Measurements from ENCODE around the gene IZUMO1R.
"Not testable (repeated sequence)": the region's sequence is repeated elsewhere in the genome, so short reads cannot be mapped to it uniquely, and the experiment has no call there.

The IZUMO1R gene

DNA sequence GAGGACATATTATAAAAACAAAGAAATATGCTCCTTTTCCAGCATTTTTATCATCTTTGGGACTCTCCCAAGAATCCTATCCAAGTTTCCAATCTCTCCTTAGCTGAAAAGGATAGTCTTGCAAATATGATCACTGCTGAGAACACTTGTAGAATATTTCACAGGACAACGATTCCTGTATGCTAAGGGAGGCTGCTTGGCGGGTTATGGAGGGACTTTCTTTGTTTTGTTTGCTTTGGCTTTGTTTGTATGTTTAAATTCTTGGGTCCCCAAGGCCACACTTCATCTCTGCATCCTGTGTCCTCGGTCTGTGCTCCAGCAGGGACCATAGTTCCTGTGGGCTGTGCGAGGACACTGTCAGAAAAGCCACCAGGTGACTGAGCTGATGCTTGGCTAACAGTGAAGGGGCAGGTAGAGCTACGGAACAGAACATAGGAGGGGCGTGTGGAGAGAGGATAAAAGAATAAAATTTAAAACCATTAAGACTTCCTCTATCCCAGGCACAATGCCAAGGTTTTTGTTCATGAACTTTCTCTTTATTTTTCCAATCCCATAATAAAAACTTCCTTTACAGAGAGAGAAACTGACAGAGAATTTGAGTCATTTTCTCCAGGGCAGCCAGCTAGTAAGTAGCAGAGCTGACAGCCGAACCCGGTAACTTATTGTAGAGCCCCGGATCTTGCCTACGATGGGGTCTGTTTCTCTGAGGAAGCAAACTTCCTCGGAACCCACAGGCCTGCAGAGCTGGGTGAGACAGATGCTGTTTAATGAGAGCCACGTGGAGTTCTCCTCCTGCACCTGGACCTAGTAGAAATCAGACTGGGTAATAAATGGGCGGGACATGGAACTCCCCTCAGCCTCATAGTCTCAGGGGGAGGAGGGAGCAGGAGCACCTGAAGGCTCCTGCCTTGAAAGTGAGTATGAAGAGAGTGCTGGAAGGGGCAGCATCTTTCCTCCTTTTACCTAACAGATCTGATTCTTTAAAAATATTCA, at the start of gene IZUMO1R:
TSS of gene IZUMO1R (plus strand) at position 615 of the 993 bp plus-strand sequence. CDS start 1,057 bp downstream, outside the sequence.
- no peak for FAIRE-seq
- no peak for DNase-seq (ENCODE audit: low spot score)

DNA sequence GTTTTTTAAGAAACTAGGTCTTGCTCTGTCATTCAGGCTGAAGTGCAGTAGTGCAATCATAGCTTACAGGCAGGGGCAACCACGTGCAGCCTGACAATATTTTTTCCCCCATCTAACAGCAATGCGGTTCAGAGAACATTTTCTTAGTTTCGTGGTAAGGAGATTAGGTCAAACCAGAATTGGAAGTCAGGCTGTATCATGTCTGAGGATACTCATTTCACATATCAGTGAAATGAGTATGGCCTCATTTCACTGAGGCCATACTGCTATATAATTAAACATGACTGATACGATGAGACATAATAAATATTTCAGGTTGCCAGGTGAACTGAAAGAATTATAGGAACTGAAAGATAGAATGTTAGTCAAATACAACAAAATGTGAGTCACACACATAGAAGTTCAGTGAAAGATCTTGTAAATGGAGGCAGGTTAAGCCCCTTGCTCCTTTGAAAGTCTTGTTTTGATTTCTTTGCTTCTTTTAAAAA, 32.5 kb upstream of the IZUMO1R start:
- DNase-seq (ENCODE audit: low spot score), result no peak

DNA sequence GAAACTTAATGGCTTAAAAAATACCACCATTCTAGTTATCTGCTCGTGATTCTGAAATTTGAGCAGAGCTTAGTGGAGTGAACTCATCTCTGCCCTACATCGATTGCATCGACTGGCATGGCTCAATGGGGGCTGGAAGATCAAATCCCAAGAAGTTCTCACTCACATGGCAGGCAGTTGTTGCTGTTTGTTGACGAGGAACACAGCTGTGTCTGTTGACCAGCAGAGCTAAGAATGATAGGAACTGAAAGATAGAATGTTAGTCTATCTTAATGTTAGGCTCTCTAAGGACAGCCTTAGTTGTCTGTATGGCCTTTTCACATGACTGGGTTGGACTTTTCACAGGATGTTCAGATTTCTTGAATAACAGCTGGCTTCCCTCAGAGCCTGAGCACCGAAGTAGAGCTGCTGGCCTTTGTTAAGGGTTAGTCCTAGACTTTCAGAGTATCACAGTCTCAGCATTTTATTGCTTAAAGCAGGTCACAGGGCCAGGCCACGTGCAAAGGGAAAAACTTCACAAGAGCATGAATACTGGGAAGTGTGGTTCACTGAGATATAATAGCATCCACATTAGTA, 31.6 kb upstream of the IZUMO1R start:
- DNase-seq (ENCODE audit: low spot score), result no peak
- peak; percentile 23 for FAIRE-seq

More for the DNA sequence above, 32.5 kb upstream of the IZUMO1R start:
- FAIRE-seq, result peak; percentile 37

DNA sequence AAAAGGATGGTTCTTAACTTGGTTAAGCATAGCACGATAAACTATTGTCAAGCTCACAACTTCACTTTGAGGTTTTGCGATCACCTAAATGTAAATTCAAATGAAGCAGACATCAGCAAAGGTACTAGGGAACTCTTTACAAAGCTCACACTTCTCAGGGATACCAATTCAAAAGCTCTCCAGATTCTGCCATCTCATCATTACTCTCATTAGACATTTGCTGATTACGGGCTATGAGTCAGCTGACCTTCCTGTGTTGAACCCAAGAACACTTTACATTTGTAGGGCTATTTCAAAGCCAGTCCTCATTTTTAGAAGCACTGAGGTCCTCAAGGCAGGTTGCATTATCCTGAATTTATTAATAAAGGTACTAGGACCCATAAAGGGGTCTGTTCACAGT, 28.4 kb upstream of the IZUMO1R start:
- FAIRE-seq, result no peak
- DNase-seq (ENCODE audit: low spot score), result no peak

DNA sequence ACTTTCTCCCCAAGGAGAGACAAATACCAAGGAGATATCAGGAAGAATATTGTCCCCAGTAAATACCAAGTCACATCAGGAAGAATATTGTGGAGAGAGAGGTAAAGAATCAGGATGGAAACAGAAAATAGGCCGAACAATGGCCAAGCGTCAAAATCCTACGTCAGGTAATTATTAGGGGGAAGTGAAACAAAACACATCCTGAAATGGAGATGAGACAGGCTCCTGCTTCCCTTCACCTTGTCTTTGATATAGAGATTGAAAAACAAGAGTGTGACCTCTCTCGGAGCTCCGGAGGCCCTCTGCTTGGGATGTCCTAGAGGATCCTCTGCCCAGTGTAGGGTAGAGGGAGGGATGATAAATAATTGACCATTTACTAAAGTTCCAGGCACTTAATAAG, 27.4 kb upstream of the IZUMO1R start:
- FAIRE-seq (no peak), DNase-seq (ENCODE audit: low spot score) (no peak)

DNA sequence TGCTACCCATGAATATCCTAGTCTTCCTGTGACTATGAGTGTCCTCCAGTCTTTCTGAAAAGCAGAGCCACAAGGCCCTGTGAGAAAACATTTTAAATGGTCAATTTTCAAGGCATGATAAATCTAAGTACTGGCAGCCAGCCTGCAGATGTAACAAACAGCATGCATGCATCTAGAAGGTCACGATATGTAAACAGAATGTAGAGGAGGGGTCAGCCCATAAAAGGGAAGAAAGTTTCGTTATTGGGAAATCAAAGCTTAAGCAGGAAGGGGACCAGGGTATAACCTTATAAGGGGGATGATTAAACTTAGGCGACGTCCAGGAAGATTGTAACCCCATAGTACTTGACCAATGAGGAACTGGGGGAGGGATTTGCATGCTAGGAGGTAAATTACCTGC, 26.2 kb upstream of the IZUMO1R start:
- FAIRE-seq, result not testable (repeated sequence)

DNA sequence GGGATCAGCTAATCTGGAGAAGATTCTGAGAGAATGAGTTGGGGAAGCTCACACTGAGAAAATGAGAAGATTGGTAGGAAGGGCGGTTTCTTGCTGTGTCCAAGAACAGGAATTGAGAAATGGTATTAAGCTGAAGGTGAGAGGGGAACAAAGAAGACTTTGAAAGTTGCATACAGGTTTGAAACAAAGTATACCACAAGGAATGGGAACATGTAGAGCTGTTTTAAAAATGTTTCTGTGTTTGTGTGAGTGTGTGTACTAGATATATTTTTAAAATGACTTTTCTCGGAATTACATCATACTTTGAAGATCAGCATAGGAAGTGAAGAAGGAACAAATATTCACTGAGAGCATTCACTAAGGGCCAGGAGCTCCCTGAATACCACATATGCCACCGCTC, 24.4 kb upstream of the IZUMO1R start:
- FAIRE-seq (no peak), DNase-seq (ENCODE audit: low spot score) (no peak)

More for the DNA sequence above, 26.2 kb upstream of the IZUMO1R start:
- not testable (repeated sequence) for DNase-seq (ENCODE audit: low spot score)

DNA sequence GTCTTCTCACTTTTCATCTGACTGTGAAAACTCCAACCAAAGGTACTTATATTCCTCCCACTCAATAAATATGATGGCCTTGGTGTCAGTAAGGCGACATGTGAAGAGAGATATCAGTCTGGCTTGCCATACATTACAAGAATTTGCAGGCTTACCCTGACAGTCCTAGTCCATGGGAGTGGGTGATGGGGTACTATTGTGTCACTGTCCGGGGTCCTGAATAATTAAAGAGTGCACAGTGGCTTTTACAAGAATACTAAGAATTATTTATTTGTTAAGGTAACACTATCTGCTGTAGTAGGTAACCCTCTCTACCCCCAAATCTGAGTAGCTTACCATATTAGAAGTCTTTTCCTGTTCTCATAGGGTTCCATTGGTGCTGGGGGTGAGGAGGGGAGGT, 23.1 kb upstream of the IZUMO1R start:
- FAIRE-seq, result no peak
- no peak for DNase-seq (ENCODE audit: low spot score)

DNA sequence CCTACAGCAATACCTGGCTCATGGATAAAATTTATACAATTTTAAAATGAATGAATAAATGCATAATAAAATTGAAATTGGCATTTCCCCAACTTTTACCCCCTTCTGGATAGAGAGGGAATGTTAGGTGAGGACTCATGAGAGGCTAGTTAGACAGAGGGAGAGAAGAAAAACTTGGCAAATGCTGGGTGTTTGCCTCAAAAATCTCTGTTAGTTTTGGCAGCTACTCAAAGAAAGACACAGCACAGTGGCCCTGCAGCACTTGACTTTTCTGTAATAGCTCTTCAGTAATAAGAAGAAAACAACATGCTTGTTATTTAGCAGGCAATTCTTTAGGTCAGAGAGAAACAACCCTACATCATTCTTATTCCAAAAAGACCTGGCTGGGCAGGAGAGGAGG, 20.7 kb upstream of the IZUMO1R start:
- FAIRE-seq, result no peak
- DNase-seq (ENCODE audit: low spot score), result no peak

DNA sequence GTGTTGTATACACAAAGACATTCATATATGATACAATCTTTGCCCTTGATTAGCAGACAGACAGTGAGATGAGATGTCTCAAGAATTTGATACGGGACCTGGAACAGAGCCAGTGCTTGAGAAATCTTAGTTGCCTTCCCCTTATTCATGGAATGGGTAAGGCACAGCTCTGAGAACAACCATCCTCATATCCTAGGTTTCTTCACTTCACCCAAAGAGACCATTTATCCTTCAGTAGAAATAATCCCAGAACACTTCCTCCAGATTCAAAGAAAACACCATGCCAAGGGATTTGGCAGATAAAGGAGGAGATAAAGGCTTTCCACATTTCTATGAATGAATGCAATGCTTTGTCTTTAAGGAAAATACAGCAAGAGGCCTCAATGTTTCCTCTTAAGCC, 8.8 kb upstream of the IZUMO1R start:
- DNase-seq (ENCODE audit: low spot score) (no peak), FAIRE-seq (no peak)

DNA sequence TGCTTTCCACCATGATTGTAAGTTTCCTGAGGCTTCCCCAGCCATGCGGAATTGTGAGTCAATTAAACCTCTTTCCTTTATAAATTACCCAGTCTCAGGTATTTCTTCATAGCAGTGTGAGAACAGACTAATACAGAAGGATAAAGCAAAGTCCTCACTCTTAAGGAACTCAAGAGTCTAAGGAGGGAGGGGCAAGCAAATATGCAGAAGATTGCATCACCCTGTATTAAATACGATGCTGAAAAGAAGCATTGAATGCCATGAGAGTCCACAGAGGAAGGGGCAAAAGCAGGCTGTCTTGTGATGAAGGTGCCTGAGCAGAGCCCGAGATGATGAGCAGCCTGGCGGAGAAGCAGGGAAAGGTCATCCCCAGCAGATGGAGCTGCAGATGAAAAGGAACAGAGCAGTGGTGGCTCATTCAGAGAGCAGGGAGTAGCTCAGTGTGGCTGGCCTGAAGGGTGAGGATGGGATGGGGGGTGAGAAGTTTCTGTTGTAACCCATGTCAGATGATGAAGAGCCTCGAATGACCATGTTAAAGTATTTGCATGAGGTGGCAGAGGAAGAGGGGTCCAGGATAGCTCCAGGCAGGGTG, 6.3 kb upstream of the IZUMO1R start:
- no peak for FAIRE-seq

DNA sequence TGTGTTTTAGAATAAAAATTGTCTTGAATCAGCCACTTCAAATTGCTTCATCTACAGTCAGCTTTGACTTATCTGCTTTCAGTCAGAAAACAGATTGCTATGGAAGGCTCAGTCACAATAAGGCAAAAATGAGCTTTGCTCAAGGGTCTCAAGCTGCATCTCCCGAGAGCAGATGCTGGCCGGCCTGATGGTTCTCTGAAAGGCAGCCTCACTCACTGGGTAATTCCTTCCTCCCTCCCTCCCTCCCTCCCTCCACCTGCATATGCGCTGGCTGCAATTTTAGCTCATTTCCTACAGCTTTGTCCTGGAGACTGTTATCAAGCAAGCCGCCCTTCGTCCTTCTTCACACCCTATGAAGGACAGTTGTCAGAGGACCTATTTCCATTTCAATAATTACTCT, 1.6 kb upstream of the IZUMO1R start:
- FAIRE-seq, result no peak
- DNase-seq (ENCODE audit: low spot score), result no peak

More for the DNA sequence above, 6.3 kb upstream of the IZUMO1R start:
- DNase-seq (ENCODE audit: low spot score), result no peak

DNA sequence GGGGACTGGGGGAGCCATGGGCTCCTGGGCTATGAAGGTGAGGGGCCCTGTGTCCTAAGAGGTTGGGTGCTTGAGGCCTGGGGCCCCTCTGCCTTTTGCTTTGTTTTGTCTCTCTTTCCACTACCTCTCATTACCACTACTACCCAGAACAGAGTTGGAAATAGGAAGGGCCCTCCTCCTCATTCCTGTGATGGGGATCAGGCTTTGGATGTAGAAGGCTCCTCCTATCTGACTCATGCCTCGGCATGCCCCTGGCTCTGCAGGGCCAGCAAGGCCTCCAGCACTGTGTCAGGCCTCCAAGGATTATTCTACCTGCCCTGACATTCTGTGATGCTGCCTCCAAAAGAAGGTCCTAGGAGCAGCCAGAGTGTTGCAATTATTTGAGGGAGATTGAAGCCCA, 766 bp downstream of the IZUMO1R start:
- DNase-seq (ENCODE audit: low spot score) (peak; percentile 48), FAIRE-seq (no peak)

DNA sequence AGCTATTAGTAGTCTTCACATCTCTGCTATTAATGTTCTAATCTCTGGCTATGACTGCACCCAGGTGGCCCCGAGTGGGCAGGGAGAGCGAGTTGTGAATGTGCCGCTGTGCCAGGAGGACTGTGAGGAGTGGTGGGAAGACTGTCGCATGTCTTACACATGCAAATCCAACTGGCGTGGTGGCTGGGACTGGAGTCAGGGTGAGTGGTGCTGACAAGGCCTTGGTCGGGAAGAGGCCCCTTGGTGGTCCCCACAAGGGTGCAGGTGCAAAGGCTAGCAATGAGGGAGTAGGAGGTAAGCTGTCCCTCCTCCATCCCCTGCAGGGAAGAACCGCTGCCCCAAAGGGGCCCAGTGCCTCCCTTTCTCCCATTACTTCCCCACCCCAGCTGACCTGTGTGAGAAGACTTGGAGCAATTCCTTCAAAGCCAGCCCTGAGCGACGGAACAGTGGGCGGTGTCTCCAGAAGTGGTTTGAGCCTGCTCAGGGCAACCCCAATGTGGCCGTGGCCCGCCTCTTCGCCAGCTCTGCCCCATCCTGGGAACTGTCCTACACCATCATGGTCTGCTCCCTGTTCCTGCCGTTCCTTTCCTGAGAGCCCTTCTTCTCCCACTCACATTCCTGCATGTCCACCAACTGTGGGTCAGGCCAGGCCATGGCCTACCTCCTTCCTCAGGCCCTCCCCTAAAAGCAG, 2.9 kb downstream of the IZUMO1R start:
- peak; percentile 61 for FAIRE-seq
- no peak for DNase-seq (ENCODE audit: low spot score)

DNA sequence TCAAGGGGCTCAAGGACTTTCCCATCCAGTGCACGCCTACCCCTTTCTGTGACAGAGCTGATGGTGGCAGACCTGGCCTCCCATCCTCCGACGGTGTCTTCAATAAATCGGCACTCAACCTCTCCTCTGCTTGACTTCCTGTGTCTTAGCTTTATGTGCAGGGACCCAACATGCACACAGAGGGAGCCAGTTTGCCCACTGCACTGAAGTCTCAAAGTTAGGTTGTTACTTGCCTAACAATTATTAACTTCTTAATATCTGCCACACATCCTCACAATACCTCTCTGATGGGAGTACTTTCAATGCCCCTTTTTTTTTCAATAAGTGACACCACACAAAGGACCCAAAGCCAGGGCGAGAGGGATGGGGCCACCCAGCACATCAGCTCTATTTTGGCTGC, 3.6 kb downstream of the IZUMO1R start:
- FAIRE-seq (no peak), DNase-seq (ENCODE audit: low spot score) (no peak)

DNA sequence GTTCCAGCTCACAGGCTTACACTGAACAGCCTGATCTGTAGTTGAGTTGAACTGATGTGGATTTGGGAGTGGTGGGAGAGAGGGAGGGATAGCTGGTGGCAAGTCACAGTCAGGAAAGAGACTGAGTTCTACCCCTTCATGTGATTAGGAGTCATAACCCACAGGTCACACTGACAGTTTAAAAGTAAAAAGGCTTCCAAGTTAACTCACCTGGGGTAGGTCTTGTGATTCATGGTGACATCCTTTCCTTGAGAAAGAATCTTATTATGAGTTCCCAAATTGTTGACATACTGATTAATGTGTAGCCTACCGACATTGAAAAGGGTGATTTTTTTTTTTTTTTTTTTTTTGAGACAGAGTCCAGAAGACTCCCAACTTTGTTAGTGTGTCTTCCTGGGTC, 5.4 kb downstream of the IZUMO1R start:
- FAIRE-seq (no peak), DNase-seq (ENCODE audit: low spot score) (no peak)

DNA sequence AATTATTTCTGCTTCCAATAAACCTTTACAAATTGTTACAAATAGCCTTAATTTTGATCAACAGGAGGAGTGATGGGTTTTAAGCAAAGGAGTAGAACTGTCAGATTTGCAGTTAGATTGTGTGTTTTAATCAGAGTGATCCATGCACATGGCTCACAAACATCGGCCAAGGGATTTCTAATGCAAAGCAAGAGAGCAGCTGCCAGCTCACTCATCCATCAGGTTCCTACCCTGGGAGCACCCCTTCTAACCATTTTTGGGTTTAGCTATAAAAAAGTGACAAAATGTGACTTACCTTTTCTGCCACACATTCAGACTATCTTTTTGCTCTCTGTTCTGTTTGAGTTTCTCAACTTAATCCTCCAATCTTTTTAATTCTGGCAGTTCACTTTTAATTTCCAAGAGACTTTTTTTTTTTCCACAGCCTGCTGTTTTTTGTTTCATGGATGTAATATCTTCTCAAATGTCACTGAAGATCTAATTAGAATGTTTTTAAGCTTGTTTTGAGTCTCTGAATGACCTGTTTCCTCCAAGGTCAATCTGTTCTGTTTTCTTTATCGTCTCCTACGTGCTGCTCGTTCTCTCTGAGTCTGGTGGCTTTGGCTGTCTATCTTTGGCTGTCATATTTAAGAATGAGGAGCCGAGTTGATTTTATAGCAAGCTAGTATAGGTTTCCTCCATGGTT, 6.0 kb downstream of the IZUMO1R start:
- FAIRE-seq (no peak), DNase-seq (ENCODE audit: low spot score) (no peak)

DNA sequence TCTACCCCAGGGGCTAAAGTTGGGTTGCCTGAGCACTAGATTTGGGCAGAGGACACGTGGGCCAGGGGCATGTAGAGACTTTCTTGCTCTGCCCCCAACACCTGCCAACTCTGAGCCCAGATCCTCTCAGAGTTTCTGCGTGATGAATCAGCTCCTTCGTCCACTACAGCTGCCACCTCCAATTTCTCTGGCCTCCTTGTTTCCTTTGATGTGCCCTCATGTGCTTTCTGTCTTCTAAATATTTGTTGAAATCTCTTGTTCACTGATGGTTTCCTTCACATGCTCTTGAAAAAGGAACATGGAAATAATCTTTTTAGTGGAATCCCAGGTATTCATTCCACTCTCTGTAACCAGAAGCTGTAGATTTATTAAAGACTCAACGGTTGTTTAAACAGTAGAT, 8.0 kb downstream of the IZUMO1R start:
- DNase-seq (ENCODE audit: low spot score), result no peak
- FAIRE-seq, result no peak

DNA sequence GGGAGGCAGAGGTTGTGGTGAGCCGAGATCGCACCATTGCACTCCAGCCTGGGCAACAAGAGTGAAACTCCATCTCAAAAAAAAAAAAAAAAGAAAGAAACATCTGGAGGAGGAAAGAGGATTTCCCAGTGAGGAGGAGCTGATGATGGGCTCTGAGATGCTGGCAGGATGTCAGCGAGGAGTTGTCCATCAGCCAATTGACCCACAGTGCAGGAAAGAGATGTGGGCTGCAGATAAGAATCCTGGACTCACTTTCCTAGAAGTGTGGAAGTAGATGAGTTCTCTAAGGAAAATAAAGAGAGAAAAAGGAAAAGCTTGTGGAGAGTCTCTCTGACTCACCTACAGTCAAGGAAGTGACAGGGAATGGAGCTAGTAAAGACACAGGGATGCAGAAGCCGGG, 9.7 kb downstream of the IZUMO1R start:
- DNase-seq (ENCODE audit: low spot score) (no peak), FAIRE-seq (no peak)

DNA sequence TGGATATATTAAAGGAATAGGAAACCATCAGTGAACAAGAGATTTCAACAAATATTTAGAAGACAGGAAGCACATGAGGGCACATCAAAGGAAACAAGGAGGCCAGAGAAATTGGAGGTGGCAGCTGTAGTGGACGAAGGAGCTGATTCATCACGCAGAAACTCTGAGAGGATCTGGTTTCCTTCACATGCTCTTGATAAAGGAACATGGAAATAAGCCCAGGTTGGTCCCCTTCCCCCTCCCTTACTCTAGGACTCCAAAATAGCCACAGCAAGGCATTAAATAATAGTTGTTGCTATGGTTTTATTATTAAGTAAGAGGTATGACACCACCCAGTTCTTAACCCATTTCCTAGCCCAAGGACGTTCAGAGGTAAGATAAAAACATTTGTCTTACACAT, 11.3 kb downstream of the IZUMO1R start:
- DNase-seq (ENCODE audit: low spot score) (no peak), FAIRE-seq (no peak)

DNA sequence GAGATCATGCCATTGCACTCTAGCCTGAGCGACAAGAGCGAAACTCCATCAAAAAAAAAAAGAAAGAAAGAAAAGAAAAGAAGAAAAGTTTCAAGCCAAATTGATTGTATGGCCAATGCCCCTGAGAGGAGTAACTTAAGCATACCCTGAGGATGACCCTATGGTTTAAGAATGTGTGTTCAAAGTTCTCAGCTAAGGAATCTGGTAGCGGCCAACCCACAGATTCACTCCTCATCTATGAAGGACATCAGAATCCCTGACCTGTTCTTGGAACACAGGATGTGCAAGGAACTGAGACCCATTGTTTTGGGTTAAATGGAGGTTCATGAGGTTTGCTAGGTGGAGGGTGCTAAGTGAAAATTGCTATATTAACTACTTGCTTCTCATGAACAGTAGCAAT, 18.1 kb downstream of the IZUMO1R start:
- no peak for FAIRE-seq
- no peak for DNase-seq (ENCODE audit: low spot score)

Data from urothelium cell line (cell line).